Lower leg skin (tissue), 3 donors: ENCODE results near the gene C1D.

Experiments
- POLR2A ChIP-seq, 2 donors: fragments of 450-650 bp; IDR thresholded peaks; one replicate each; pipeline ENCODE4 v1.6.1; 2016 to 2017; ENCODE audit warnings: antibody characterized with exemption in 2 of 2, mild to moderate bottlenecking in 1 of 2, moderate library complexity in 1 of 2
- TF ChIP-seq, protein P1 (sequence below), 3 donors: fragments of 450-650 bp; IDR thresholded peaks; one replicate each; pipeline ENCODE4 v1.5.1; 2016; ENCODE audit warnings: antibody characterized with exemption in 3 of 3, mild to moderate bottlenecking in 3 of 3, moderate library complexity in 2 of 3

- TF ChIP-seq, protein P1, sequence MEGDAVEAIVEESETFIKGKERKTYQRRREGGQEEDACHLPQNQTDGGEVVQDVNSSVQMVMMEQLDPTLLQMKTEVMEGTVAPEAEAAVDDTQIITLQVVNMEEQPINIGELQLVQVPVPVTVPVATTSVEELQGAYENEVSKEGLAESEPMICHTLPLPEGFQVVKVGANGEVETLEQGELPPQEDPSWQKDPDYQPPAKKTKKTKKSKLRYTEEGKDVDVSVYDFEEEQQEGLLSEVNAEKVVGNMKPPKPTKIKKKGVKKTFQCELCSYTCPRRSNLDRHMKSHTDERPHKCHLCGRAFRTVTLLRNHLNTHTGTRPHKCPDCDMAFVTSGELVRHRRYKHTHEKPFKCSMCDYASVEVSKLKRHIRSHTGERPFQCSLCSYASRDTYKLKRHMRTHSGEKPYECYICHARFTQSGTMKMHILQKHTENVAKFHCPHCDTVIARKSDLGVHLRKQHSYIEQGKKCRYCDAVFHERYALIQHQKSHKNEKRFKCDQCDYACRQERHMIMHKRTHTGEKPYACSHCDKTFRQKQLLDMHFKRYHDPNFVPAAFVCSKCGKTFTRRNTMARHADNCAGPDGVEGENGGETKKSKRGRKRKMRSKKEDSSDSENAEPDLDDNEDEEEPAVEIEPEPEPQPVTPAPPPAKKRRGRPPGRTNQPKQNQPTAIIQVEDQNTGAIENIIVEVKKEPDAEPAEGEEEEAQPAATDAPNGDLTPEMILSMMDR (IDR thresholded peaks at IDR 0.05), result no peak
- TF ChIP-seq POLR2A (IDR thresholded peaks at IDR 0.05), result no peak
Measured at GRCh38 chr2:68043695-68044094, 19.1 kb downstream of the C1D start.
